Gastrocnemius medialis (tissue), 4 donors: ENCODE data around the gene SEC14L3. TPM values are rescaled to one million over a fixed set of nuclear protein-coding genes. Genes with fewer than 3 reads are reported as not detected.

ENCODE experiments used
- ATAC-seq, 2 donors: fragments of 150-250 bp; one replicate each; pipeline ENCODE4 v1.9.1; 2016
- DNase-seq, 2 donors: peaks; one replicate each; pipeline ENCODE4 v3.0.0-alpha.2; 2019
- H3K27ac ChIP-seq, 4 donors: fragments of 200-600 bp; sonication (generic); 1 replicate in 1 of 4; 2 replicates in 3 of 4; pipeline ENCODE4 v1.5.1; 2016 to 2018; ENCODE audit warnings: mild to moderate bottlenecking in 2 of 4, moderate library complexity in 1 of 4
- H3K27me3 ChIP-seq, 3 donors: fragments of 200-600 bp; sonication (generic) in 2 of 3; 1 replicate in 1 of 3; 2 replicates in 2 of 3; pipeline versions ENCODE4 v1.5.1 to v1.6.0; 2016 to 2019; ENCODE audit warnings: mild to moderate bottlenecking in 1 of 3, moderate library complexity in 1 of 3
- H3K36me3 ChIP-seq, 2 donors: fragments of 200-600 bp; sonication (generic) in 1 of 2; one replicate each; pipeline ENCODE4 v1.5.1; 2017 to 2018
- H3K4me1 ChIP-seq, 2 donors: fragments of 200-600 bp; sonication (generic) in 1 of 2; one replicate each; pipeline ENCODE4 v1.5.1; 2016 to 2017; ENCODE audit warnings: mild to moderate bottlenecking in 2 of 2
- H3K4me3 ChIP-seq, 4 donors: fragments of 200-600 bp; sonication (generic) in 3 of 4; 1 replicate in 1 of 4; 2 replicates in 3 of 4; pipeline ENCODE4 v1.5.1; 2016 to 2019; ENCODE audit warnings: mild to moderate bottlenecking in 2 of 4
- H3K9me3 ChIP-seq, 3 donors: fragments of 200-600 bp; sonication (generic) in 2 of 3; 1 replicate in 1 of 3; 2 replicates in 2 of 3; pipeline ENCODE4 v1.5.1; 2016 to 2019
- CTCF ChIP-seq, 5 experiments: fragments of 450-650 bp in 3 of 5; fragments of 200-600 bp in 2 of 5; sonication (generic) in 2 of 5; IDR thresholded peaks in 4 of 5; conservative IDR thresholded peaks in 1 of 5; 1 replicate in 4 of 5; 2 replicates in 1 of 5; pipeline ENCODE4 v1.5.1; 2016 to 2019; ENCODE audit warnings: antibody characterized with exemption in 5 of 5, mild to moderate bottlenecking in 3 of 5, moderate library complexity in 3 of 5
- POLR2A ChIP-seq, 2 donors: fragments of 450-650 bp; IDR thresholded peaks; one replicate each; pipeline ENCODE4 v1.6.1; 2017; ENCODE audit warnings: antibody characterized with exemption in 2 of 2, mild to moderate bottlenecking in 2 of 2, moderate library complexity in 2 of 2
- in situ Hi-C, 4 donors: fragments of 200-750 bp; cut with MboI; loops; one replicate each; pipeline versions ENCODE4 v1.15.0 to v1.8.0; 2017; ENCODE audit warnings: low sequenced_read_pairs in 4 of 4
- intact Hi-C: fragments of 100-400 bp; cut with DNase I; formaldehyde crosslinking; loops from one replicate; pipeline ENCODE4 v1.15.1; 2023; ENCODE audit warnings: low total_unique reads
- total RNA-seq, 4 donors: library from RNA; depleted of rRNA; stranded (reverse); fragments of >200 nt; gene quantifications; one replicate each; pipeline versions ENCODE4 v1.1.0 to v1.2.3, GENCODE V29; 2016

SEC14L3 gene
- not detected for total RNA-seq

DNA sequence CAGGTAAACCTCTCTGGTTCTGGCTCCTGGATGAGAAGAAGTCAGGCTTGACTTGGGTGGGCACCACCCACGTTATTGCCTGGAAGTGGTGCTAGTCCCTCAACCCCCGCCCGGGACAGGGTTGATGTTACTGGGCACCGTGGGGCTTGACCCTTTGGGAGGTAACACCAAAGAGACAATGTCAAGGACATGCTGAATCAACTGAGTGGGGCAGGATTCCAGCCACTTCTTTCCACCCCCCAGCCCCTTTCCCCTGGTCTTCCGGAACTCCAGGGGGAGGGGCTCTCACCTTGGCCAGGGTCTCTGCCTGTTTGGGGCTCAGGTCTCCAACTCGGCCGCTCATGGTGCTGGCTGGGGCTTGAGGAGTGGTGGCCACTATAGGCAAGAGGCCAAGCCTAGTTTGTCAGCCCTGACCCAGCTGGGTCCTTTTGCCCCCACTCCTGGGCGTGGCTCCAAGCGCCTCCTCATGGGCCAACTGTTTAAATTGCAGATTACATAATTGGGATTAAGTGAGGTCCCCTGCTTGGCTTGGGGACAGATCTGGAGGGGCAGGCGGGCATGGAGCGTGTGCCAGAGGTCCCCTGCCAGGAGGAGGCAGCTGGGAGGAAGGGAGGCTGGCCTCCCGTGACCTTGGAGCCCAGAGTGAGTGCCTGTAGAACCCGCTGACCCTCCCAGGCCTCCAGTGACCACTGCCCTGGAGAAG, at the start of gene SEC14L3:
Gene SEC14L3, minus strand, starts transcription at position 402 of the 703 bp plus-strand sequence. Its CDS starts 59 bp downstream, at position 343.
- Histone ChIP-seq H3K36me3 (no peaks in the 10 kb centered on the region), H3K4me3 (no peak within 1 kb of the TSS), H3K4me1 (no peaks in the 10 kb centered on the region), H3K27me3 (peaks cover 5 to 10% (median 8%) of the 10 kb centered on the region in 3 donors), H3K27ac (no peak within 1 kb of the TSS), H3K9me3 (no peaks in the 10 kb centered on the region)
- intact Hi-C loops: no loop called here
- no peak for ATAC-seq
- TF ChIP-seq POLR2A (IDR thresholded peaks at IDR 0.05) (no peak), CTCF (IDR thresholded peaks at IDR 0.05 in 4 of 5, conservative IDR thresholded peaks at IDR 0.05 in 1 of 5) (no peak)
- DNase-seq: no peak
- in situ Hi-C loops: no loop called here

- DNase-seq: no peak
- Histone ChIP-seq H3K27me3 (no peaks in the 10 kb centered on the region), H3K36me3 (no peaks in the 10 kb centered on the region), H3K27ac (no peak overlapping the region), H3K9me3 (no peaks in the 10 kb centered on the region), H3K4me3 (no peak overlapping the region), H3K4me1 (no peaks in the 10 kb centered on the region)
- in situ Hi-C loops (no loop called here), intact Hi-C loops (no loop called here)
- ATAC-seq: no peak
- TF ChIP-seq CTCF (IDR thresholded peaks at IDR 0.05 in 4 of 5, conservative IDR thresholded peaks at IDR 0.05 in 1 of 5) (no peak), POLR2A (IDR thresholded peaks at IDR 0.05) (no peak)
Observed at GRCh38 chr22:30519842-30520425, 48.1 kb upstream of the SEC14L3 start.

DNA sequence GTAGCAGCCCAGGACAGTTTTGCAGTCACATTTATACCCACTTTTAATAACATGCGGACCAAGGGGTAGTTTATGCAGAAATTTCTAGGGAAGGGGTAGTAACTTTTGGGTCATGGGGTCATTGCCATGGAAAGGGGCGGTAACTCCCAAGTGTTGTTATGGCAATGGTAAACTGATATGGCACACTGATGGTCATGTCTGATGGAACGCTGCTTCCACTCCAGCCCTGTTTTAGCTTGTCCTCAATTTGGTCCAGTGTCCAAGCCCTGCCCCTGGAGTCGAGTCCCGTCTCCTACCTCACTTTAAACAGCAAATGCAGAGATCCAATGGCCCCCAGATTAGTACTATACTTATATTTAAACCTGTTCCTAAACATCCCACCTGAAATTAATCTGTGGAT, 44.9 kb upstream of the SEC14L3 start:
- Histone ChIP-seq H3K27ac (no peak overlapping the region), H3K4me1 (no peaks in the 10 kb centered on the region), H3K9me3 (no peaks in the 10 kb centered on the region), H3K4me3 (no peak overlapping the region), H3K36me3 (no peaks in the 10 kb centered on the region), H3K27me3 (no peaks in the 10 kb centered on the region)
- no peak for ATAC-seq
- intact Hi-C loops: no loop called here
- in situ Hi-C loops: no loop called here
- TF ChIP-seq CTCF (IDR thresholded peaks at IDR 0.05 in 4 of 5, conservative IDR thresholded peaks at IDR 0.05 in 1 of 5) (no peak), POLR2A (IDR thresholded peaks at IDR 0.05) (no peak)
- DNase-seq: no peak

- intact Hi-C loops: no loop called here
- TF ChIP-seq CTCF (IDR thresholded peaks at IDR 0.05 in 4 of 5, conservative IDR thresholded peaks at IDR 0.05 in 1 of 5) (no peak), POLR2A (IDR thresholded peaks at IDR 0.05) (no peak)
- ATAC-seq (no peak), DNase-seq (no peak)
- Histone ChIP-seq H3K9me3 (no peaks in the 10 kb centered on the region), H3K27me3 (no peaks in the 10 kb centered on the region), H3K4me1 (no peaks in the 10 kb centered on the region), H3K36me3 (no peaks in the 10 kb centered on the region), H3K27ac (no peak overlapping the region), H3K4me3 (no peak overlapping the region)
- in situ Hi-C loops: no loop called here
Observed at GRCh38 chr22:30516273-30516672, 44.5 kb upstream of the SEC14L3 start.
